HEK293 (cell line): Measurements from ENCODE around the gene PLEKHF1.

Experiments used
- BCL11A ChIP-seq: fragments of 450-650 bp; formaldehyde crosslinking; IDR thresholded peaks from 2 replicates; pipeline ENCODE4 v1.5.1; 2016; ENCODE audit warnings: low read depth, missing biosample characterization, missing genetic modification characterization
- CTCF ChIP-seq: fragments of 450-650 bp; formaldehyde crosslinking; IDR thresholded peaks from 2 replicates; pipeline ENCODE4 v1.5.1; 2016; ENCODE audit warnings: missing biosample characterization, missing genetic modification characterization
- HOXA7 ChIP-seq: sonication (generic); formaldehyde crosslinking; IDR thresholded peaks from 2 replicates; pipeline ENCODE4 v1.8.1; 2022; ENCODE audit warnings: missing genetic modification reagents, borderline replicate concordance
- HOXD13 ChIP-seq: sonication (generic); formaldehyde crosslinking; IDR thresholded peaks from 2 replicates; pipeline ENCODE4 v1.8.0; 2022; ENCODE audit warnings: missing genetic modification reagents, borderline replicate concordance
- INSM2 ChIP-seq: fragments of 450-650 bp; formaldehyde crosslinking; IDR thresholded peaks from 2 replicates; pipeline ENCODE4 v1.5.1; 2016; ENCODE audit warnings: missing biosample characterization, missing genetic modification characterization
- KLF10 ChIP-seq: fragments of 450-650 bp; IDR thresholded peaks from 2 replicates; pipeline ENCODE4 v1.5.1; 2018; ENCODE audit warnings: missing biosample characterization, mild to moderate bottlenecking, missing genetic modification characterization
- KLF8 ChIP-seq: fragments of 450-650 bp; formaldehyde crosslinking; IDR thresholded peaks from 2 replicates; pipeline ENCODE4 v1.5.1; 2016; ENCODE audit warnings: missing biosample characterization, missing genetic modification characterization
- KLF9 ChIP-seq: fragments of 450-650 bp; formaldehyde crosslinking; IDR thresholded peaks from 2 replicates; pipeline ENCODE4 v1.5.1; 2016; ENCODE audit warnings: missing biosample characterization, missing genetic modification characterization, low read depth
- SCRT1 ChIP-seq: fragments of 450-650 bp; formaldehyde crosslinking; IDR thresholded peaks from 2 replicates; pipeline ENCODE4 v1.5.1; 2016; ENCODE audit warnings: missing biosample characterization, missing genetic modification characterization, borderline replicate concordance
- SP3 ChIP-seq: fragments of 450-650 bp; formaldehyde crosslinking; IDR thresholded peaks from 2 replicates; pipeline ENCODE4 v1.5.1; 2016; ENCODE audit warnings: missing biosample characterization, missing genetic modification characterization
- TSHZ1 ChIP-seq: fragments of 450-650 bp; formaldehyde crosslinking; IDR thresholded peaks from 2 replicates; pipeline ENCODE4 v1.5.1; 2016; ENCODE audit warnings: missing biosample characterization, missing genetic modification characterization, borderline replicate concordance
- ZFP41 ChIP-seq: fragments of 450-650 bp; formaldehyde crosslinking; IDR thresholded peaks from 2 replicates; pipeline ENCODE4 v1.5.1; 2016; ENCODE audit warnings: missing biosample characterization, missing genetic modification characterization, borderline replicate concordance
- ZIC2 ChIP-seq: fragments of 450-650 bp; formaldehyde crosslinking; IDR thresholded peaks from 2 replicates; pipeline ENCODE4 v1.5.1; 2016; ENCODE audit warnings: missing biosample characterization, missing genetic modification characterization
- ZNF133 ChIP-seq: fragments of 450-650 bp; formaldehyde crosslinking; IDR thresholded peaks from 2 replicates; pipeline ENCODE4 v1.5.1; 2016; ENCODE audit warnings: missing biosample characterization, missing genetic modification characterization
- ZNF23 ChIP-seq: fragments of 450-650 bp; formaldehyde crosslinking; IDR thresholded peaks from 2 replicates; pipeline ENCODE4 v1.5.1; 2016; ENCODE audit warnings: missing biosample characterization, missing genetic modification characterization, borderline replicate concordance
- ZNF24 ChIP-seq: fragments of 450-650 bp; formaldehyde crosslinking; IDR thresholded peaks from 2 replicates; pipeline ENCODE4 v1.5.1; 2016; ENCODE audit warnings: missing biosample characterization, missing genetic modification characterization
- ZNF248 ChIP-seq: fragments of 450-650 bp; formaldehyde crosslinking; IDR thresholded peaks from 2 replicates; pipeline ENCODE4 v1.5.1; 2017; ENCODE audit warnings: missing biosample characterization, missing genetic modification characterization
- ZNF280C ChIP-seq: fragments of 450-650 bp; formaldehyde crosslinking; IDR thresholded peaks from 2 replicates; pipeline ENCODE4 v1.5.1; 2016; ENCODE audit warnings: missing biosample characterization, missing genetic modification characterization
- ZNF311 ChIP-seq: fragments of 450-650 bp; formaldehyde crosslinking; IDR thresholded peaks from 2 replicates; pipeline ENCODE4 v1.5.1; 2017; ENCODE audit warnings: missing biosample characterization, missing genetic modification characterization, borderline replicate concordance
- ZNF391 ChIP-seq: fragments of 450-650 bp; formaldehyde crosslinking; IDR thresholded peaks from 2 replicates; pipeline ENCODE4 v1.5.1; 2016; ENCODE audit warnings: low read depth, missing biosample characterization, missing genetic modification characterization, borderline replicate concordance
- ZNF404 ChIP-seq: fragments of 450-650 bp; formaldehyde crosslinking; IDR thresholded peaks from 2 replicates; pipeline ENCODE4 v1.5.1; 2017; ENCODE audit warnings: missing biosample characterization, missing genetic modification characterization
- ZNF473 ChIP-seq: fragments of 450-650 bp; formaldehyde crosslinking; IDR thresholded peaks from 2 replicates; pipeline ENCODE4 v1.5.1; 2017; ENCODE audit warnings: missing biosample characterization, missing genetic modification characterization
- ZNF621 ChIP-seq: fragments of 450-650 bp; formaldehyde crosslinking; IDR thresholded peaks from 2 replicates; pipeline ENCODE4 v1.5.1; 2017; ENCODE audit warnings: missing biosample characterization, missing genetic modification characterization
- ZNF626 ChIP-seq: fragments of 450-650 bp; sonication (Bioruptor Pico); formaldehyde crosslinking; IDR thresholded peaks from 2 replicates; pipeline ENCODE4 v1.5.1; 2018; ENCODE audit warnings: missing biosample characterization, missing genetic modification characterization, inconsistent platforms
- ZNF658 ChIP-seq: fragments of 450-650 bp; formaldehyde crosslinking; IDR thresholded peaks from 2 replicates; pipeline ENCODE4; 2016; ENCODE audit warnings: missing biosample characterization, missing genetic modification characterization
- ZNF664 ChIP-seq: fragments of 450-650 bp; formaldehyde crosslinking; IDR thresholded peaks from 2 replicates; pipeline ENCODE4 v1.5.1; 2016; ENCODE audit warnings: missing biosample characterization, missing genetic modification characterization
- ZNF792 ChIP-seq: fragments of 450-650 bp; formaldehyde crosslinking; IDR thresholded peaks from 2 replicates; pipeline ENCODE4 v1.5.1; 2016; ENCODE audit warnings: missing biosample characterization, missing genetic modification characterization
- TF ChIP-seq, protein P1 (sequence below): fragments of 450-650 bp; formaldehyde crosslinking; IDR thresholded peaks from 2 replicates; pipeline ENCODE4 v1.5.1; 2016; ENCODE audit warnings: missing biosample characterization, missing genetic modification characterization
- TF ChIP-seq, protein P2 (sequence below): IDR thresholded peaks from 2 replicates; pipeline ENCODE4 v1.6.1; 2011; ENCODE audit warnings: mild to moderate bottlenecking, low read depth, low read length, borderline replicate concordance

Gene PLEKHF1

GRCh38 chr19:29715701-29716581 lies 50.7 kb downstream of the PLEKHF1 start (continued):
- TF ChIP-seq ZNF391 (tag by site-specific recombination) (no peak), ZNF248 (tag by site-specific recombination) (no peak), ZNF473 (tag by site-specific recombination) (no peak), HOXD13 (no peak), ZNF280C (tag by site-specific recombination) (no peak), SCRT1 (tag by site-specific recombination) (0 out of 2 replicates have a peak, but pooled peaks have one; percentile 30), ZFP41 (no peak), SP3 (no peak; the same call in 1 of the 2 replicates), ZNF24 (tag by site-specific recombination) (0 out of 2 replicates have a peak, but pooled peaks have one; percentile 23), ZNF658 (tag by site-specific recombination) (no peak), ZIC2 (tag by site-specific recombination) (no peak), ZNF404 (tag by site-specific recombination) (no peak), ZNF23 (tag by site-specific recombination) (no peak), BCL11A (no peak), CTCF (tag by site-specific recombination) (no peak), KLF9 (tag by site-specific recombination) (0 out of 2 replicates have a peak, but pooled peaks have one; percentile 8), ZNF133 (tag by site-specific recombination) (no peak), ZNF664 (tag by site-specific recombination) (no peak), TSHZ1 (no peak), ZNF621 (tag by site-specific recombination) (no peak), ZNF626 (tag by site-specific recombination) (no peak), INSM2 (tag by site-specific recombination) (peak; percentile 14; the same call in 1 of the 2 replicates), ZNF792 (tag by site-specific recombination) (no peak), HOXA7 (CRISPR knock-in tag) (no peak), ZNF311 (tag by site-specific recombination) (no peak), KLF10 (no peak), KLF8 (tag by site-specific recombination) (no peak)
- TF ChIP-seq, protein P1, sequence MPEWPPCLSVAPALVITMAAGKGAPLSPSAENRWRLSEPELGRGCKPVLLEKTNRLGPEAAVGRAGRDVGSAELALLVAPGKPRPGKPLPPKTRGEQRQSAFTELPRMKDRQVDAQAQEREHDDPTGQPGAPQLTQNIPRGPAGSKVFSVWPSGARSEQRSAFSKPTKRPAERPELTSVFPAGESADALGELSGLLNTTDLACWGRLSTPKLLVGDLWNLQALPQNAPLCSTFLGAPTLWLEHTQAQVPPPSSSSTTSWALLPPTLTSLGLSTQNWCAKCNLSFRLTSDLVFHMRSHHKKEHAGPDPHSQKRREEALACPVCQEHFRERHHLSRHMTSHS (tag by site-specific recombination), result no peak
- TF ChIP-seq, protein P2, sequence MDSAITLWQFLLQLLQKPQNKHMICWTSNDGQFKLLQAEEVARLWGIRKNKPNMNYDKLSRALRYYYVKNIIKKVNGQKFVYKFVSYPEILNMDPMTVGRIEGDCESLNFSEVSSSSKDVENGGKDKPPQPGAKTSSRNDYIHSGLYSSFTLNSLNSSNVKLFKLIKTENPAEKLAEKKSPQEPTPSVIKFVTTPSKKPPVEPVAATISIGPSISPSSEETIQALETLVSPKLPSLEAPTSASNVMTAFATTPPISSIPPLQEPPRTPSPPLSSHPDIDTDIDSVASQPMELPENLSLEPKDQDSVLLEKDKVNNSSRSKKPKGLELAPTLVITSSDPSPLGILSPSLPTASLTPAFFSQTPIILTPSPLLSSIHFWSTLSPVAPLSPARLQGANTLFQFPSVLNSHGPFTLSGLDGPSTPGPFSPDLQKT, result no peak
